ENCODE data around the gene DNAJA1. TPM values are rescaled to one million over a fixed set of nuclear protein-coding genes. Genes with fewer than 3 reads are reported as not detected.

DNAJA1 gene
- total RNA-seq, 2 experiments from 2014 or later = 198 to 266 TPM

GRCh38 chr9:33029231-33029786, 4.2 kb downstream of the DNAJA1 start:
- intact Hi-C loops (cut with DNase I, micrococcal nuclease) = loop anchor here (5.0 kb wide), 4 partner anchors 48 to 788 kb away; partner anchors contain the start of genes B4GALT1 (in 1 of the 2), SMU1 (in 1 of the 2) and UBE2R2 (in 1 of the 2)
- no peaks in the 10 kb centered on the region for H3K9me3 Mint-ChIP-seq (ENCODE audit: low read depth)
- no peaks in the 10 kb centered on the region for H3K27me3 Mint-ChIP-seq
- ChIA-PET CTCF (interaction anchor here (1.4 kb wide), 1 partner anchor 10 kb away, joined by 8 read pairs; no protein-coding TSS in a partner anchor), POLR2A (interaction anchor here (0.9 kb wide), 1 partner anchor 29 kb away, joined by 3 read pairs; no protein-coding TSS in a partner anchor)
- H3K36me3 Mint-ChIP-seq (ENCODE audit: low read depth) = peaks cover 75% of the 10 kb centered on the region
- peak overlapping the region; percentile 79 for H3K27ac Mint-ChIP-seq
- peaks cover 59% of the 10 kb centered on the region for H3K4me1 Mint-ChIP-seq
- DNase-seq (no peak), ATAC-seq (no peak)
- H3K4me3 Mint-ChIP-seq = peak overlapping the region; percentile 98

GRCh38 chr9:33030285-33030684, 5.2 kb downstream of the DNAJA1 start:
- POLR2A ChIA-PET = no interaction called here
- Mint-ChIP-seq H3K27ac (no peak overlapping the region), H3K27me3 (no peaks in the 10 kb centered on the region), H3K4me3 (no peak overlapping the region), H3K36me3 (ENCODE audit: low read depth) (peaks cover 81% of the 10 kb centered on the region), H3K4me1 (peaks cover 59% of the 10 kb centered on the region), H3K9me3 (ENCODE audit: low read depth) (no peaks in the 10 kb centered on the region)
- ATAC-seq (no peak), DNase-seq (no peak)
- intact Hi-C loops (cut with DNase I, micrococcal nuclease) = no loop called here
- CTCF ChIA-PET = interaction anchor here (1.4 kb wide), 1 partner anchor 9 kb away, joined by 8 read pairs; no protein-coding TSS in a partner anchor

- peak; percentile 43 for ATAC-seq
- H3K4me1 Mint-ChIP-seq = peaks cover 50% of the 10 kb centered on the region
- intact Hi-C loops (cut with DNase I, micrococcal nuclease) = no loop called here
- no peak overlapping the region for H3K4me3 Mint-ChIP-seq
- ChIA-PET CTCF (interaction anchor here (0.6 kb wide), 1 partner anchor 506 kb away, joined by 3 read pairs; the partner anchor contains the start of gene RIGI), POLR2A (no interaction called here)
- no peak for DNase-seq
- no peaks in the 10 kb centered on the region for H3K9me3 Mint-ChIP-seq (ENCODE audit: low read depth)
- peaks cover 80% of the 10 kb centered on the region for H3K36me3 Mint-ChIP-seq (ENCODE audit: low read depth)
- H3K27ac Mint-ChIP-seq = peak overlapping the region; percentile 55
- no peaks in the 10 kb centered on the region for H3K27me3 Mint-ChIP-seq
Observed at GRCh38 chr9:33032292-33032691, 7.2 kb downstream of the DNAJA1 start.

GRCh38 chr9:33032865-33033264, 7.8 kb downstream of the DNAJA1 start:
- no peak overlapping the region for H3K4me3 Mint-ChIP-seq
- CTCF ChIA-PET = interaction anchor here (0.6 kb wide), 1 partner anchor 507 kb away, joined by 3 read pairs; the partner anchor contains the start of gene RIGI
- peaks cover 49% of the 10 kb centered on the region for H3K4me1 Mint-ChIP-seq
- DNase-seq (no peak), ATAC-seq (no peak)
- H3K27ac Mint-ChIP-seq = no peak overlapping the region
- no peaks in the 10 kb centered on the region for H3K27me3 Mint-ChIP-seq
- POLR2A ChIA-PET = no interaction called here
- H3K36me3 Mint-ChIP-seq (ENCODE audit: low read depth) = peaks cover 78% of the 10 kb centered on the region
- intact Hi-C loops (cut with DNase I, micrococcal nuclease) = no loop called here
- no peaks in the 10 kb centered on the region for H3K9me3 Mint-ChIP-seq (ENCODE audit: low read depth)

GRCh38 chr9:33040792-33041431, 15.8 kb downstream of the DNAJA1 start:
- Mint-ChIP-seq H3K27me3 (no peaks in the 10 kb centered on the region), H3K9me3 (ENCODE audit: low read depth) (no peaks in the 10 kb centered on the region), H3K36me3 (ENCODE audit: low read depth) (peaks cover 40% of the 10 kb centered on the region), H3K27ac (no peak overlapping the region), H3K4me1 (peaks cover 20% of the 10 kb centered on the region), H3K4me3 (no peak overlapping the region)
- ChIA-PET POLR2A (no interaction called here), CTCF (no interaction called here)
- intact Hi-C loops (cut with DNase I, micrococcal nuclease) = no loop called here
- no peak for DNase-seq
- ATAC-seq = no peak

- POLR2A ChIA-PET = interaction anchor here (1.0 kb wide), 1 partner anchor 17 kb away, joined by 3 read pairs; the partner anchor contains the start of gene DNAJA1
- CTCF ChIA-PET = no interaction called here
- Mint-ChIP-seq H3K4me3 (no peak overlapping the region), H3K9me3 (ENCODE audit: low read depth) (no peaks in the 10 kb centered on the region), H3K27me3 (no peaks in the 10 kb centered on the region), H3K4me1 (peaks cover 17% of the 10 kb centered on the region), H3K36me3 (ENCODE audit: low read depth) (peaks cover 38% of the 10 kb centered on the region), H3K27ac (peak overlapping the region; percentile 24)
- no peak for DNase-seq
- no peak for ATAC-seq
- intact Hi-C loops (cut with DNase I, micrococcal nuclease) = no loop called here
Observed at GRCh38 chr9:33041432-33042188, 16.5 kb downstream of the DNAJA1 start.

- H3K4me3 Mint-ChIP-seq = no peak overlapping the region
- CTCF ChIA-PET = no interaction called here
Observed at GRCh38 chr9:33042473-33042872, 17.4 kb downstream of the DNAJA1 start.

GRCh38 chr9:33043671-33044070, 18.6 kb downstream of the DNAJA1 start:
- Mint-ChIP-seq H3K27me3 (no peaks in the 10 kb centered on the region), H3K27ac (peak overlapping the region; percentile 73), H3K36me3 (ENCODE audit: low read depth) (peaks cover 31% of the 10 kb centered on the region), H3K4me3 (peak overlapping the region; percentile 71), H3K4me1 (peaks cover 16% of the 10 kb centered on the region), H3K9me3 (ENCODE audit: low read depth) (no peaks in the 10 kb centered on the region)
- POLR2A ChIA-PET = interaction anchor here (1.0 to 1.1 kb wide), 2 partner anchors 19 to 30 kb away, joined by 4 read pairs; partner anchors contain the start of gene DNAJA1
- DNase-seq = no peak
- ATAC-seq = no peak
- intact Hi-C loops (cut with DNase I, micrococcal nuclease) = loop anchor here in 1 of 2 experiments (1.0 kb wide), 1 partner anchor 42 kb away; the partner anchor contains the start of gene APTX
- CTCF ChIA-PET = interaction anchor here (1.4 to 1.5 kb wide), 2 partner anchors 24 to 183 kb away, joined by 3 read pairs; no protein-coding TSS in a partner anchor

More at GRCh38 chr9:33042473-33042872, 17.4 kb downstream of the DNAJA1 start:
- ATAC-seq (no peak), DNase-seq (no peak)
- Mint-ChIP-seq H3K27me3 (no peaks in the 10 kb centered on the region), H3K36me3 (ENCODE audit: low read depth) (peaks cover 35% of the 10 kb centered on the region), H3K27ac (no peak overlapping the region), H3K9me3 (ENCODE audit: low read depth) (no peaks in the 10 kb centered on the region), H3K4me1 (peaks cover 16% of the 10 kb centered on the region)
- intact Hi-C loops (cut with DNase I, micrococcal nuclease) = no loop called here
- POLR2A ChIA-PET = interaction anchor here (0.6 to 1.0 kb wide), 2 partner anchors 18 to 326 kb away, joined by 3 read pairs; partner anchors contain the start of gene DNAJA1

- no peaks in the 10 kb centered on the region for H3K27me3 Mint-ChIP-seq
- H3K4me3 Mint-ChIP-seq = peak overlapping the region; percentile 71
- POLR2A ChIA-PET = interaction anchor here (0.7 to 1.1 kb wide), 3 partner anchors 19 to 32 kb away, joined by 4 to 5 read pairs (median 4); partner anchors contain the start of gene DNAJA1
- H3K9me3 Mint-ChIP-seq (ENCODE audit: low read depth) = no peaks in the 10 kb centered on the region
- H3K36me3 Mint-ChIP-seq (ENCODE audit: low read depth) = peaks cover 34% of the 10 kb centered on the region
- peaks cover 16% of the 10 kb centered on the region for H3K4me1 Mint-ChIP-seq
- CTCF ChIA-PET = interaction anchor here (0.6 to 1.5 kb wide), 6 partner anchors 10 to 182 kb away, joined by 3 to 4 read pairs (median 3); no protein-coding TSS in a partner anchor
- intact Hi-C loops (cut with DNase I, micrococcal nuclease) = loop anchor here in 1 of 2 experiments (1.0 kb wide), 1 partner anchor 43 kb away; the partner anchor contains the start of gene APTX
- DNase-seq = peak; percentile 82
- peak overlapping the region; percentile 73 for H3K27ac Mint-ChIP-seq
- ATAC-seq = peak; percentile 88
Observed at GRCh38 chr9:33044162-33044673, 19.1 kb downstream of the DNAJA1 start.

- H3K36me3 Mint-ChIP-seq (ENCODE audit: low read depth) = peaks cover 40% of the 10 kb centered on the region
- peak; percentile 18 for DNase-seq
Observed at GRCh38 chr9:33044677-33045282, 19.7 kb downstream of the DNAJA1 start.

More at GRCh38 chr9:33044677-33045282, 19.7 kb downstream of the DNAJA1 start:
- peak overlapping the region; percentile 75 for H3K27ac Mint-ChIP-seq
- intact Hi-C loops (cut with DNase I, micrococcal nuclease) = loop anchor here in 1 of 2 experiments (1.0 kb wide), 1 partner anchor 43 kb away; the partner anchor contains the start of gene APTX
- ChIA-PET CTCF (interaction anchor here (0.6 to 1.5 kb wide), 6 partner anchors 9 to 182 kb away, joined by 3 to 4 read pairs (median 3); no protein-coding TSS in a partner anchor), POLR2A (interaction anchor here (0.7 to 1.0 kb wide), 2 partner anchors 20 to 31 kb away, joined by 4 to 5 read pairs; partner anchors contain the start of gene DNAJA1)
- no peaks in the 10 kb centered on the region for H3K27me3 Mint-ChIP-seq
- no peak for ATAC-seq
- H3K4me3 Mint-ChIP-seq = peak overlapping the region; percentile 71
- H3K4me1 Mint-ChIP-seq = peaks cover 20% of the 10 kb centered on the region
- H3K9me3 Mint-ChIP-seq (ENCODE audit: low read depth) = no peaks in the 10 kb centered on the region

All from activated CD4-positive, alpha-beta T cell treated with anti-CD3 and anti-CD28 coated beads for 36 hours (primary cell).